Erythroblast (primary cell): ENCODE measurements around the gene SNRNP25.

Source experiments
- GATA1 ChIP-seq: IDR thresholded peaks from 2 replicates; pipeline ENCODE4 v1.6.1; 2011; ENCODE audit warnings: low read depth, mild to moderate bottlenecking, control low read depth, low read length, moderate library complexity
- POLR2A ChIP-seq: IDR thresholded peaks from 2 replicates; pipeline ENCODE4 v1.6.1; 2011; ENCODE audit warnings: mild to moderate bottlenecking, low read length

GRCh38 chr16:75580-76501 lies 22.2 kb downstream of the SNRNP25 start:
- TF ChIP-seq POLR2A (no peak), GATA1 (no peak)
